H1 (cell line): ENCODE results near the gene CIAO2B. TPM values are rescaled to one million over a fixed set of nuclear protein-coding genes. Genes with fewer than 3 reads are reported as not detected.

Experiments
- CTCF ChIA-PET: fragments of 300-600 bp; sonication (Branson Sonifier 250); formaldehyde crosslinking; loops from one replicate; lab custom pipeline; 2021; ENCODE audit not compliant: partially characterized antibody; lab: Charles Lee
- POLR2A ChIA-PET: fragments of 300-600 bp; sonication (Branson Sonifier 250); formaldehyde crosslinking; loops from one replicate; lab custom pipeline; 2021; ENCODE audit warnings: inconsistent platforms; ENCODE audit not compliant: partially characterized antibody; lab: Charles Lee
- DNase-seq, 2 experiments: peaks; one replicate each; pipeline versions ENCODE4 v3.0.0 to v3.0.0-alpha.2; 2010 to 2022; ENCODE audit warnings: low spot score in 2 of 2, low read depth in 1 of 2, mixed read lengths in 1 of 2
- FAIRE-seq: peaks from 2 replicates; lab custom pipeline; 2011; peaks lifted over from hg19 to GRCh38; lab: Jason Lieb, UNC
- H2AFZ ChIP-seq: 2 replicates; pipeline ENCODE4 v1.8.1; 2012; ENCODE audit warnings: low read length, inconsistent platforms
- H2AK5ac ChIP-seq: 2 replicates; pipeline ENCODE4 v1.6.1; 2013; ENCODE audit warnings: low read depth, low read length
- H2BK120ac ChIP-seq: replicated peaks from 2 replicates; pipeline ENCODE3; 2013; ENCODE audit warnings: low read depth, low read length, inconsistent platforms
- H2BK12ac ChIP-seq: 2 replicates; pipeline ENCODE4 v1.6.1; 2013; ENCODE audit warnings: low read depth, low read length
- H2BK15ac ChIP-seq: 2 replicates; pipeline ENCODE4 v1.6.1; 2013; ENCODE audit warnings: low read length
- H2BK20ac ChIP-seq: 2 replicates; pipeline ENCODE4 v1.6.1; 2013; ENCODE audit warnings: low read length
- H2BK5ac ChIP-seq: 2 replicates; pipeline ENCODE4 v1.6.1; 2013; ENCODE audit warnings: low read depth, low read length
- H3K14ac ChIP-seq: 2 replicates; pipeline ENCODE4 v1.6.1; 2013; ENCODE audit warnings: inconsistent platforms; ENCODE audit not compliant: insufficient read length
- H3K18ac ChIP-seq: 2 replicates; pipeline ENCODE4 v1.6.1; 2013; ENCODE audit warnings: low read length; ENCODE audit errors: extremely low read depth
- H3K23ac ChIP-seq: 2 replicates; pipeline ENCODE4 v1.6.1; 2013; ENCODE audit warnings: inconsistent platforms; ENCODE audit not compliant: insufficient read length
- H3K23me2 ChIP-seq: 2 replicates; pipeline ENCODE4 v1.6.1; 2013; ENCODE audit warnings: low read depth, low read length
- H3K27ac ChIP-seq: 2 replicates; pipeline ENCODE4 v1.6.1; 2011; ENCODE audit warnings: low read depth, low read length, inconsistent platforms
- H3K27me3 ChIP-seq, 4 experiments: replicated peaks in 1 of 4; 1 replicate in 1 of 4; 2 replicates in 3 of 4; pipeline versions ENCODE4 v1.6.1 to v1.8.1; 2011 to 2013; ENCODE audit warnings: low read length in 3 of 4, mild to moderate bottlenecking in 3 of 4, inconsistent platforms in 2 of 4, mixed read lengths in 2 of 4, moderate library complexity in 1 of 4; ENCODE audit not compliant: control insufficient read depth in 3 of 4, insufficient read depth in 3 of 4; ENCODE audit errors: extremely low read depth in 1 of 4
- H3K36me3 ChIP-seq, 4 experiments: 2 replicates each; pipeline versions ENCODE4 v1.6.1 to v1.8.1; 2011 to 2013; ENCODE audit warnings: mild to moderate bottlenecking in 4 of 4, low read length in 3 of 4, moderate library complexity in 2 of 4, control low read depth in 1 of 4, inconsistent platforms in 1 of 4; ENCODE audit not compliant: insufficient read depth in 4 of 4, control insufficient read depth in 2 of 4
- H3K4ac ChIP-seq: replicated peaks from 2 replicates; pipeline ENCODE3; 2013; ENCODE audit warnings: low read length, low read depth, mixed read lengths, inconsistent platforms; ENCODE audit not compliant: insufficient read length
- H3K4me1 ChIP-seq, 4 experiments: replicated peaks in 1 of 4; 1 replicate in 1 of 4; 2 replicates in 3 of 4; pipeline versions ENCODE4 v1.6.1 to v1.8.1; 2011 to 2013; ENCODE audit warnings: low read length in 3 of 4, inconsistent platforms in 2 of 4, mixed read lengths in 1 of 4; ENCODE audit not compliant: insufficient read depth in 4 of 4, control insufficient read depth in 3 of 4
- H3K4me2 ChIP-seq, 2 experiments: 2 replicates each; pipeline versions ENCODE4 v1.6.1 to v1.8.1; 2011 to 2013; ENCODE audit warnings: low read depth in 2 of 2, low read length in 2 of 2, control low read depth in 1 of 2, inconsistent platforms in 1 of 2, mild to moderate bottlenecking in 1 of 2; ENCODE audit not compliant: insufficient read depth in 1 of 2
- H3K4me3 ChIP-seq, 4 experiments: fragments of 200-600, 300-600 bp in 1 of 4; sonication (generic), shearing (Covaris generic), sonication (Bioruptor Twin) in 1 of 4; 2 replicates each; pipeline versions ENCODE4 v1.5.1 to v1.8.1; 2011 to 2016; ENCODE audit warnings: low read length in 4 of 4, low read depth in 3 of 4, control low read depth in 2 of 4, inconsistent platforms in 2 of 4, mild to moderate bottlenecking in 2 of 4, mixed read lengths in 1 of 4, moderate library complexity in 1 of 4; ENCODE audit not compliant: insufficient read depth in 2 of 4; ENCODE audit errors: extremely low read depth in 1 of 4
- H3K56ac ChIP-seq: replicated peaks from 2 replicates; pipeline ENCODE3; 2013; ENCODE audit warnings: low read depth, mild to moderate bottlenecking, mixed read lengths, low read length, inconsistent platforms; ENCODE audit not compliant: insufficient read length
- H3K79me1 ChIP-seq: 2 replicates; pipeline ENCODE4 v1.6.1; 2013; ENCODE audit warnings: low read depth, low read length, control low read depth
- H3K79me2 ChIP-seq, 2 experiments: 2 replicates each; pipeline versions ENCODE4 v1.6.1 to v1.8.1; 2012 to 2013; ENCODE audit warnings: low read length in 2 of 2, mild to moderate bottlenecking in 2 of 2, inconsistent platforms in 1 of 2; ENCODE audit not compliant: insufficient read depth in 2 of 2, control insufficient read depth in 1 of 2
- H3K9ac ChIP-seq, 4 experiments: replicated peaks in 1 of 4; 1 replicate in 1 of 4; 2 replicates in 3 of 4; pipeline versions ENCODE4 v1.6.1 to v1.8.1; 2011 to 2013; ENCODE audit warnings: low read depth in 3 of 4, low read length in 3 of 4, control low read depth in 2 of 4, mild to moderate bottlenecking in 2 of 4, moderate library complexity in 2 of 4, inconsistent platforms in 1 of 4; ENCODE audit errors: extremely low read depth in 1 of 4
- H3K9me3 ChIP-seq, 2 experiments: 2 replicates each; pipeline versions ENCODE4 v1.6.1 to v1.8.1; 2012 to 2013; ENCODE audit warnings: mild to moderate bottlenecking in 2 of 2, moderate library complexity in 2 of 2, control low read depth in 1 of 2, inconsistent platforms in 1 of 2, low read depth in 1 of 2, low read length in 1 of 2, mixed read lengths in 1 of 2; ENCODE audit not compliant: insufficient read depth in 2 of 2
- H4K20me1 ChIP-seq, 2 experiments: replicated peaks in 1 of 2; 2 replicates each; pipeline versions ENCODE3 to v1.8.1; 2011 to 2013; ENCODE audit warnings: inconsistent platforms in 2 of 2, low read length in 2 of 2, mild to moderate bottlenecking in 1 of 2; ENCODE audit not compliant: insufficient read depth in 2 of 2, control insufficient read depth in 1 of 2
- H4K5ac ChIP-seq: 2 replicates; pipeline ENCODE4 v1.6.1; 2013; ENCODE audit warnings: low read length, low read depth, mixed read lengths, inconsistent platforms; ENCODE audit not compliant: insufficient read length
- H4K8ac ChIP-seq: 2 replicates; pipeline ENCODE4 v1.8.0; 2013; ENCODE audit warnings: mild to moderate bottlenecking, moderate library complexity, low read length, inconsistent platforms; ENCODE audit not compliant: insufficient read depth; ENCODE audit errors: extremely low read depth
- H4K91ac ChIP-seq: replicated peaks from 2 replicates; pipeline ENCODE3; 2013; ENCODE audit warnings: low read length, mixed read lengths, inconsistent platforms; ENCODE audit not compliant: insufficient read length
- CHD1 ChIP-seq: IDR thresholded peaks from 2 replicates; pipeline ENCODE4 v1.6.1; 2012; ENCODE audit warnings: low read depth, low read length, improper control_type of control experiment
- HDAC2 ChIP-seq, 2 experiments: fragments of 300-600 bp in 1 of 2; sonication (generic) in 1 of 2; IDR thresholded peaks; 2 replicates each; pipeline ENCODE4 v1.6.1; 2011 to 2012; ENCODE audit warnings: low read depth in 2 of 2, low read length in 2 of 2, mild to moderate bottlenecking in 2 of 2, moderate library complexity in 2 of 2, borderline replicate concordance in 1 of 2, inconsistent platforms in 1 of 2
- JUN ChIP-seq: IDR thresholded peaks from 2 replicates; pipeline ENCODE4 v1.6.1; 2011; ENCODE audit warnings: low read depth, mild to moderate bottlenecking, improper control_type of control experiment, low read length
- KDM1A ChIP-seq: fragments of 200-600, 300-600 bp; sonication (generic); IDR thresholded peaks from 2 replicates; pipeline ENCODE4 v1.7.1; 2016; ENCODE audit warnings: mild to moderate bottlenecking, low read length, borderline replicate concordance
- KDM4A ChIP-seq: IDR thresholded peaks from one replicate; pipeline ENCODE4 v1.7.1; 2012; ENCODE audit warnings: low read depth, mild to moderate bottlenecking, moderate library complexity, low read length, inconsistent platforms; ENCODE audit not compliant: severe bottlenecking
- WGBS, 2 experiments: shearing (Covaris generic) in 1 of 2; methylation state at CpG; one replicate each; pipeline versions ENCODE4 v1.1.6 to v1.1.7; 2013 to 2015; ENCODE audit warnings: low lambda C conversion rate in 2 of 2, mixed read lengths in 2 of 2, inconsistent platforms in 1 of 2, low coverage in 1 of 2, missing lambda C conversion rate in 1 of 2; ENCODE audit not compliant: insufficient replicate concordance in 2 of 2, insufficient coverage in 1 of 2, insufficient read length in 1 of 2; ENCODE audit errors: extremely low coverage in 1 of 2, missing lambda C conversion rate in 1 of 2; 5-methylcytosine and 5-hydroxymethylcytosine counted together
- polyA plus RNA-seq, 7 experiments: library from polyadenylated mRNA; depleted of rRNA in 3 of 7; stranded (reverse) in 5 of 7; unstranded in 2 of 7; fragments of >200 nt in 5 of 7; fragments of 200-250 nt in 2 of 7; gene quantifications; 1 replicate in 5 of 7; 2 replicates in 1 of 7; 4 replicates in 1 of 7; pipeline versions ENCODE4 v1.2.1 to v1.2.3, GENCODE V29; 2011 to 2013; ENCODE audit warnings: missing spikeins in 2 of 7, mixed read lengths in 2 of 7
- total RNA-seq: library from RNA; stranded (reverse); fragmentation: NEBNext Ultra II Directional; extraction: Animal tissue kit (Norgen Biotek cat#: 25700); gene quantifications from 2 replicates; pipeline ENCODE4 v1.2.1, GENCODE V29; 2021

Gene CIAO2B
- total and polyA plus RNA-seq, 2 of the 8 experiments (the other 6 are each of a cell fraction or from before 2014, with no cell fraction given), result 65.6 to 248 TPM

GRCh38 chr16:66886914-66887313 lies 47.3 kb downstream of the CIAO2B start:
- FAIRE-seq (no peak), DNase-seq (no peak)
- Histone ChIP-seq H3K56ac (no peak overlapping the region), H3K27ac (no peak overlapping the region), H3K79me2 (peaks cover 0 to 21% of the 10 kb centered on the region in 2 experiments; a peak in 2 of 4 replicates), H3K36me3 (peaks cover 10 to 34% (median 22%) of the 10 kb centered on the region in 4 experiments), H3K23me2 (no peaks in the 10 kb centered on the region), H3K4me1 (0 out of 7 replicates have a peak, but pooled peaks cover 0 to 2% (median 0%) of the 10 kb centered on the region in 4 experiments), H3K14ac (no peak overlapping the region), H2BK5ac (no peak overlapping the region), H3K4ac (no peak overlapping the region), H2BK120ac (no peak overlapping the region), H2BK20ac (no peak overlapping the region), H4K20me1 (peaks cover 7 to 19% of the 10 kb centered on the region in 2 experiments), H3K9ac (no peak overlapping the region), H3K4me2 (no peak overlapping the region), H2BK15ac (no peak overlapping the region), H3K4me3 (no peak overlapping the region), H2AK5ac (no peak overlapping the region), H3K27me3 (no peaks in the 10 kb centered on the region), H3K9me3 (no peaks in the 10 kb centered on the region), H2AFZ (no peak overlapping the region)
- POLR2A ChIA-PET, result interaction anchor here (1.5 kb wide), 1 partner anchor 8 kb away, joined by 4 read pairs; no protein-coding TSS in a partner anchor
- TF ChIP-seq KDM1A, result no peak
- TF ChIP-seq CHD1, result no peak
- TF ChIP-seq KDM4A, result no peak
- TF ChIP-seq JUN, result no peak
- no peak for TF ChIP-seq HDAC2 (IDR thresholded peaks at IDR 0.05; ENCODE audit: borderline replicate concordance in 1 of 2, low read depth in 2 of 2, low read length in 2 of 2)
- TF ChIP-seq, all 59 proteins: peak for 0
- H4K91ac ChIP-seq, result no peak overlapping the region
- no peak overlapping the region for H4K5ac ChIP-seq
- H3K23ac ChIP-seq, result no peak overlapping the region
- no peak overlapping the region for H4K8ac ChIP-seq
- CTCF ChIA-PET, result interaction anchor here (0.9 to 42.0 kb wide), 3 partner anchors 9 to 29 kb away, joined by 3 to 1009 read pairs (median 4); partner anchors contain the start of genes CDH16 and RRAD
- peaks cover 10% of the 10 kb centered on the region for H3K79me1 ChIP-seq
- no peak overlapping the region for H3K18ac ChIP-seq
- no peak overlapping the region for H2BK12ac ChIP-seq
- 95% methylated on average over 3 of the region's 3 CpGs; no CpG with 5 or more reads in 1 of the 2 experiments for WGBS, 2 experiments
